ENCODE measurements around the gene ZNF341. TPM values are rescaled to one million over a fixed set of nuclear protein-coding genes. Genes with fewer than 3 reads are reported as not detected.

ZNF341 gene
- total and polyA plus RNA-seq, 2 experiments from 2014 or later, result 4.3 to 6.1 TPM

DNA sequence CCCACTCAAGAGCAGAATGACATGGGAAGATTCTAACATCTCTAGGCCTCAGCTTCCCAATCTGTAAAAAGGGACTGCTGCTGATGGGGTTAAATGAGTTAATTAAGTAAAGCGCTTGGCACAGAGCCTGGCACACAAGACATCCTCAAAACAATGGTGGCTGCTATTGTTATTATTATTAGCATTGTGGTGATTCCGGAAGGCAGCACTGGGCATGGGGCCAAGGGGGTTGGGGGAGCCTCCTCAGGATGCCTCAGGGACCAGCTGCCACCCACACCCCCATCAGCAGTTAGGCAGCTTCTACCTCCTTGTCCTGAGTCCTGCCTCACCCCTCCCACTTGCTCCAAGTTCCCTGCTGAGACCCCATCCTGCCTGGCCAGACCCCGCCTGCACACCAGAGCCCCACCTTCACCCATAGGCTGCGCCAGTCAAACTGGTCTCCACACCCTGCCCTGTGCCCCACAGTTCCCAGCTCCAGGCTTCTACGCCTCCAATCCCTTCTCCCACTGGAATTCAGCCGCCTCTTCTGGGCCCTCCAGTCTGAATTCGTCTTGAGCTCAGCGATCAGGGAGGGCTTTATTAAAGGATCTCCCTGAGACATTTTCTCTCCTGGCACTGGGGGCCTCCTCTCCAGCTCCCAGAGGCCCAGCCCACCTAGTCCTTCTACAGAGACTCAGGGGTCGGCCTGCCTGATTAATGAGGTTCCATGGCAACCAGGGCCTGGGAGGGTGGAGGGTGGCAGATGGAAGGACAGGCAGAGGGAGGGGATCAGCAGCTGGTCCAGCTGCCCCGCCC, 47.1 kb upstream of the ZNF341 start:
- Histone ChIP-seq H3F3A (replicated peaks; ENCODE audit: low read depth) (0 out of 2 replicates have a peak, but pooled peaks cover 2% of the 10 kb centered on the region), H3K79me2 (replicated peaks; ENCODE audit: insufficient read depth) (peaks cover 39% of the 10 kb centered on the region), H3K27me3 (ENCODE audit: insufficient read depth) (no peaks in the 10 kb centered on the region), H3K27ac (ENCODE audit: low read depth) (peak overlapping the region; percentile 78; the same call in 1 of the 2 replicates), H4K20me1 (replicated peaks; ENCODE audit: insufficient read depth) (peaks cover 25% of the 10 kb centered on the region; the same call in 1 of the 2 replicates), H3K9me2 (ENCODE audit: insufficient read depth) (no peaks in the 10 kb centered on the region), H2AFZ (no peak overlapping the region), H3K4me1 (ENCODE audit: insufficient read depth) (peaks cover 10% of the 10 kb centered on the region; the same call in 1 of the 2 replicates), H3K36me3 (ENCODE audit: insufficient read depth) (no peaks in the 10 kb centered on the region), H3K4me2 (peak overlapping the region; percentile 98), H3K4me3 (peak overlapping the region; percentile 88)
- ATAC-seq (peak; percentile 31), DNase-seq (ENCODE audit: low spot score) (peak; percentile 65)
- H3K27ac Mint-ChIP-seq, result peak overlapping the region; percentile 80
- H3K27me3 Mint-ChIP-seq (ENCODE audit: insufficient read depth, low read depth, poor library complexity), result peaks cover 9% of the 10 kb centered on the region
- peaks cover 22% of the 10 kb centered on the region for H3K4me1 Mint-ChIP-seq
- H3K9me3 Mint-ChIP-seq, result no peaks in the 10 kb centered on the region; the same call in 2 of the 3 replicates
- TF ChIP-seq JUNB (IDR thresholded peaks at IDR 0.05; ENCODE audit: unreplicated experiment) (no peak), CREB1 (CRISPR knock-in tag; IDR thresholded peaks at IDR 0.05; ENCODE audit: low read depth) (no peak), EZH2 (IDR thresholded peaks at IDR 0.05; ENCODE audit: low read depth, unreplicated experiment) (no peak), ZNF114 (CRISPR knock-in tag; IDR thresholded peaks at IDR 0.05) (no peak), POLR2AphosphoS5 (IDR thresholded peaks at IDR 0.05; ENCODE audit: low read depth) (0 out of 2 replicates have a peak, but pooled peaks have one; percentile 36)
- TF ChIP-seq, protein P1, sequence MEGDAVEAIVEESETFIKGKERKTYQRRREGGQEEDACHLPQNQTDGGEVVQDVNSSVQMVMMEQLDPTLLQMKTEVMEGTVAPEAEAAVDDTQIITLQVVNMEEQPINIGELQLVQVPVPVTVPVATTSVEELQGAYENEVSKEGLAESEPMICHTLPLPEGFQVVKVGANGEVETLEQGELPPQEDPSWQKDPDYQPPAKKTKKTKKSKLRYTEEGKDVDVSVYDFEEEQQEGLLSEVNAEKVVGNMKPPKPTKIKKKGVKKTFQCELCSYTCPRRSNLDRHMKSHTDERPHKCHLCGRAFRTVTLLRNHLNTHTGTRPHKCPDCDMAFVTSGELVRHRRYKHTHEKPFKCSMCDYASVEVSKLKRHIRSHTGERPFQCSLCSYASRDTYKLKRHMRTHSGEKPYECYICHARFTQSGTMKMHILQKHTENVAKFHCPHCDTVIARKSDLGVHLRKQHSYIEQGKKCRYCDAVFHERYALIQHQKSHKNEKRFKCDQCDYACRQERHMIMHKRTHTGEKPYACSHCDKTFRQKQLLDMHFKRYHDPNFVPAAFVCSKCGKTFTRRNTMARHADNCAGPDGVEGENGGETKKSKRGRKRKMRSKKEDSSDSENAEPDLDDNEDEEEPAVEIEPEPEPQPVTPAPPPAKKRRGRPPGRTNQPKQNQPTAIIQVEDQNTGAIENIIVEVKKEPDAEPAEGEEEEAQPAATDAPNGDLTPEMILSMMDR (conservative IDR thresholded peaks at IDR 0.05; ENCODE audit: low read depth in 2 of 2), result no peak
- TF ChIP-seq, protein P2, sequence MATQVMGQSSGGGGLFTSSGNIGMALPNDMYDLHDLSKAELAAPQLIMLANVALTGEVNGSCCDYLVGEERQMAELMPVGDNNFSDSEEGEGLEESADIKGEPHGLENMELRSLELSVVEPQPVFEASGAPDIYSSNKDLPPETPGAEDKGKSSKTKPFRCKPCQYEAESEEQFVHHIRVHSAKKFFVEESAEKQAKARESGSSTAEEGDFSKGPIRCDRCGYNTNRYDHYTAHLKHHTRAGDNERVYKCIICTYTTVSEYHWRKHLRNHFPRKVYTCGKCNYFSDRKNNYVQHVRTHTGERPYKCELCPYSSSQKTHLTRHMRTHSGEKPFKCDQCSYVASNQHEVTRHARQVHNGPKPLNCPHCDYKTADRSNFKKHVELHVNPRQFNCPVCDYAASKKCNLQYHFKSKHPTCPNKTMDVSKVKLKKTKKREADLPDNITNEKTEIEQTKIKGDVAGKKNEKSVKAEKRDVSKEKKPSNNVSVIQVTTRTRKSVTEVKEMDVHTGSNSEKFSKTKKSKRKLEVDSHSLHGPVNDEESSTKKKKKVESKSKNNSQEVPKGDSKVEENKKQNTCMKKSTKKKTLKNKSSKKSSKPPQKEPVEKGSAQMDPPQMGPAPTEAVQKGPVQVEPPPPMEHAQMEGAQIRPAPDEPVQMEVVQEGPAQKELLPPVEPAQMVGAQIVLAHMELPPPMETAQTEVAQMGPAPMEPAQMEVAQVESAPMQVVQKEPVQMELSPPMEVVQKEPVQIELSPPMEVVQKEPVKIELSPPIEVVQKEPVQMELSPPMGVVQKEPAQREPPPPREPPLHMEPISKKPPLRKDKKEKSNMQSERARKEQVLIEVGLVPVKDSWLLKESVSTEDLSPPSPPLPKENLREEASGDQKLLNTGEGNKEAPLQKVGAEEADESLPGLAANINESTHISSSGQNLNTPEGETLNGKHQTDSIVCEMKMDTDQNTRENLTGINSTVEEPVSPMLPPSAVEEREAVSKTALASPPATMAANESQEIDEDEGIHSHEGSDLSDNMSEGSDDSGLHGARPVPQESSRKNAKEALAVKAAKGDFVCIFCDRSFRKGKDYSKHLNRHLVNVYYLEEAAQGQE (IDR thresholded peaks at IDR 0.05; ENCODE audit: unreplicated experiment), result no peak
- H3K36me3 Mint-ChIP-seq (ENCODE audit: low read depth), result peaks cover 3% of the 10 kb centered on the region; the same call in 1 of the 3 replicates
- H3K4me3 Mint-ChIP-seq, result peak overlapping the region; percentile 88

All from GM23338 (cell line).